OCI-LY7 (cell line): ENCODE data around the gene CDK18. TPM values are rescaled to one million over a fixed set of nuclear protein-coding genes. Genes with fewer than 3 reads are reported as not detected.

Experiments
- BruUV-seq: library from RNA; stranded (reverse); fragments of 400-500 nt; replicated peaks from 2 replicates; lab custom pipeline; 2021; lab: Mats Ljungman, UMichigan
- CTCF ChIA-PET: fragments of 300-600 bp; sonication (Branson Sonifier 250); formaldehyde crosslinking; loops from one replicate; lab custom pipeline; 2022; ENCODE audit warnings: antibody characterized with exemption; ENCODE audit not compliant: unreplicated experiment; lab: Charles Lee
- POLR2A ChIA-PET: fragments of 300-600 bp; sonication (Branson Sonifier 250); formaldehyde crosslinking; loops from one replicate; lab custom pipeline; 2022; ENCODE audit warnings: antibody characterized with exemption; lab: Charles Lee
- DNase-seq: peaks from one replicate; pipeline ENCODE4 v3.0.0-alpha.2; 2015; ENCODE audit warnings: low spot score
- H2AFZ ChIP-seq: fragments of 200-600 bp; sonication (generic), shearing (Covaris generic); 2 replicates; pipeline ENCODE4 v1.6.1; 2014; ENCODE audit warnings: mild to moderate bottlenecking, antibody characterized with exemption, low read length, moderate library complexity
- H3K27ac ChIP-seq: fragments of 200-600 bp; sonication (generic); 2 replicates; pipeline ENCODE4 v1.5.1; 2014; ENCODE audit warnings: mixed run types, low read depth, mild to moderate bottlenecking, moderate library complexity, low read length, inconsistent platforms; ENCODE audit not compliant: poor library complexity, severe bottlenecking
- H3K36me3 ChIP-seq: fragments of 200-600 bp; sonication (generic); 2 replicates; pipeline ENCODE4 v1.6.1; 2014; ENCODE audit warnings: mild to moderate bottlenecking, antibody characterized with exemption, low read length, moderate library complexity, mixed read lengths; ENCODE audit not compliant: insufficient read depth
- H3K4me1 ChIP-seq: fragments of 200-600 bp; sonication (generic); 2 replicates; pipeline ENCODE4 v1.5.1; 2014; ENCODE audit warnings: mild to moderate bottlenecking, low read length; ENCODE audit not compliant: insufficient read depth, poor library complexity, severe bottlenecking
- H3K4me2 ChIP-seq: fragments of 200-600 bp; sonication (generic); 2 replicates; pipeline ENCODE4 v1.6.1; 2014; ENCODE audit warnings: mild to moderate bottlenecking, low read length
- H3K4me3 ChIP-seq: fragments of 200-600 bp; sonication (generic); 2 replicates; pipeline ENCODE4 v1.5.1; 2014; ENCODE audit warnings: mild to moderate bottlenecking, low read depth, low read length; ENCODE audit not compliant: poor library complexity, severe bottlenecking
- H3K79me2 ChIP-seq: fragments of 200-600 bp; sonication (generic); 2 replicates; pipeline ENCODE4 v1.6.1; 2016; ENCODE audit warnings: low read depth, mild to moderate bottlenecking, low read length, moderate library complexity, mixed read lengths; ENCODE audit not compliant: insufficient read depth
- H3K9me2 ChIP-seq: fragments of 200-600 bp; sonication (generic); 2 replicates; pipeline ENCODE4 v1.6.1; 2016; ENCODE audit warnings: mild to moderate bottlenecking, low read length, mixed read lengths; ENCODE audit not compliant: insufficient read depth
- H3K9me3 ChIP-seq: fragments of 200-600 bp; sonication (generic); 2 replicates; pipeline ENCODE4 v1.6.1; 2014; ENCODE audit warnings: mild to moderate bottlenecking, mixed run types, low read length, mixed read lengths
- H4K20me1 ChIP-seq: fragments of 200-600 bp; sonication (generic); 2 replicates; pipeline ENCODE4 v1.6.1; 2014; ENCODE audit warnings: mild to moderate bottlenecking, antibody characterized with exemption, low read length, moderate library complexity, mixed read lengths; ENCODE audit not compliant: insufficient read depth
- EZH2phosphoT487 ChIP-seq: fragments of 200-600 bp; sonication (generic); IDR thresholded peaks from 2 replicates; pipeline ENCODE4 v1.6.1; 2018; ENCODE audit warnings: low read depth, borderline replicate concordance, mild to moderate bottlenecking, mixed run types, antibody characterized with exemption, low read length, moderate library complexity, mixed read lengths
- intact Hi-C: fragments of 100-400 bp; cut with micrococcal nuclease; formaldehyde crosslinking; loops from one replicate; pipeline ENCODE4 v1.10.0; 2022; ENCODE audit not compliant: unreplicated experiment
- total RNA-seq, 2 experiments: library from RNA; depleted of rRNA in 1 of 2; stranded (reverse); fragments of >200 nt in 1 of 2; shearing (Covaris generic) in 1 of 2; gene quantifications; 2 replicates each; pipeline ENCODE4 v1.2.3, GENCODE V29; 2014 to 2022
- TF ChIP-seq, protein P1 (sequence below): fragments of 200-600 bp; sonication (generic); conservative IDR thresholded peaks from 2 replicates; pipeline ENCODE4 v1.5.1; 2014; ENCODE audit warnings: mild to moderate bottlenecking, antibody characterized with exemption, low read length, moderate library complexity, mixed read lengths

Gene CDK18
- total RNA-seq, 2 experiments from 2014 or later, result 10.1 to 21.2 TPM

DNA sequence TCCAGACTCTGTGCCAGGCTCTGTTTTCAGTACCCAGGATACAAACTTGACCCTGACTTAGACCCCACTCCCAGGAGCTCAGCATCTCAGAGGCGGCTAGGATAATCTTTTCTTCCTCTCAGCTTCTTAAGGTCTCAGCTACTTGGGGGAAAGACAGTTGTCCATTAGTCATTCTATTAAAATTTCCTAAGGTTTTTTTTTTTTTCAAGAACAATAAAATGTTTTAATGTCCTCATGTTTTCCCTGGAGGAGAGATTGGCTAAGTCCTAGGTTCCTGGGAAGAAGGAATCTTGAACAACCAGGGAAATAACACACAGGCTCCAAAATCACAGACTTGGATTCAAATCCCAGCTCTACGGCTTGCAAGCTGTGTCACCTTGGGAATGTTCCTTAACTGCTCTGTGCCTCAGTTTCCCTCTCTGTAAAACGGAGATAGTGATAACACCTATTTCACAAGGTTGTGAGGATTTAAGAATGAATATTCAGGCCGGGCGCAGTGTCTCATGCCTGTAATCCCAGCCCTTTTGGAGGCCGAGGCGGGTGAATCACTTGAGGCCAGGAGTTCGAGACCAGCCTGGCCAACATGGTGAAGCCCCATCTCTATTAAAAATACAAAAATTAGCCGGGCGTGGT lies 33.0 kb downstream of the CDK18 start:
- POLR2A ChIA-PET, result interaction anchor here (0.6 kb wide), 1 partner anchor 536 kb away, joined by 3 read pairs; no protein-coding TSS in a partner anchor

DNA sequence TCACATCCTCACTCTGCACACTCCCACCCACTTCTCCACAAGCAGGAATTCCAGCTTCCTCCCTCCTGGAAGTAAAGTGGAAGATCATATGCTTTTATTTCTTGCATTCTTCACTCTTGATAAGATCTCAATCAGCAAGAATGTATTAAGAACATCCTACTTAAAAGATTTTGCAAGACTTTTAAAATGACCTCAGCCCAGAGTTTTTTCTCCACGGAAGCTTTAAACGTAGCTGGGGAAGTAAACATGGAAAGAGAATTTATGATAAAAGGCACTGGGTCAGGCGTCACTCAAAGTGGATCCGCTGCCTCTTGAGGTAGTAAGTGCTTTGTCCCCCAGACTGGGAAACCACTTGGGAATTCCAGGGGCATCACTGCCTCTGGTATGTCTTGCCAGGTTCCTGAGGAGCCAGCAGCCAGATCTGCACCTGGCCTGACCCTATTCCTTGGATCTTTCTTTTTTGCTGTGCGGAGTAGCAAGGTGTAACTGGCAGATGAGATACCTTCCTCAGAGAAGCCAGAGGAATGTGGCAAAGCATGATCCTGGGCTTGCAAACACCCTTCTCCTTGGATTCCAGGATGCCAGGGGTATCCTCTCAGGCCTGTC lies 33.9 kb downstream of the CDK18 start:
- no peak for DNase-seq
- H3K79me2 ChIP-seq, result no peaks in the 10 kb centered on the region
- H2AFZ ChIP-seq, result no peak overlapping the region
- H3K4me1 ChIP-seq, result peaks cover 5% of the 10 kb centered on the region
- H3K36me3 ChIP-seq, result no peaks in the 10 kb centered on the region
- no peaks in the 10 kb centered on the region for H4K20me1 ChIP-seq
- CTCF ChIA-PET, result interaction anchor here (0.5 kb wide), 1 partner anchor 11 kb away, joined by 4 read pairs; no protein-coding TSS in a partner anchor
- intact Hi-C loops, result no loop called here
- no peak overlapping the region for H3K4me2 ChIP-seq
- no peaks in the 10 kb centered on the region for H3K9me2 ChIP-seq
- no peak overlapping the region for H3K4me3 ChIP-seq
- no peak overlapping the region for H3K27ac ChIP-seq
- POLR2A ChIA-PET, result no interaction called here
- TF ChIP-seq, protein P1, sequence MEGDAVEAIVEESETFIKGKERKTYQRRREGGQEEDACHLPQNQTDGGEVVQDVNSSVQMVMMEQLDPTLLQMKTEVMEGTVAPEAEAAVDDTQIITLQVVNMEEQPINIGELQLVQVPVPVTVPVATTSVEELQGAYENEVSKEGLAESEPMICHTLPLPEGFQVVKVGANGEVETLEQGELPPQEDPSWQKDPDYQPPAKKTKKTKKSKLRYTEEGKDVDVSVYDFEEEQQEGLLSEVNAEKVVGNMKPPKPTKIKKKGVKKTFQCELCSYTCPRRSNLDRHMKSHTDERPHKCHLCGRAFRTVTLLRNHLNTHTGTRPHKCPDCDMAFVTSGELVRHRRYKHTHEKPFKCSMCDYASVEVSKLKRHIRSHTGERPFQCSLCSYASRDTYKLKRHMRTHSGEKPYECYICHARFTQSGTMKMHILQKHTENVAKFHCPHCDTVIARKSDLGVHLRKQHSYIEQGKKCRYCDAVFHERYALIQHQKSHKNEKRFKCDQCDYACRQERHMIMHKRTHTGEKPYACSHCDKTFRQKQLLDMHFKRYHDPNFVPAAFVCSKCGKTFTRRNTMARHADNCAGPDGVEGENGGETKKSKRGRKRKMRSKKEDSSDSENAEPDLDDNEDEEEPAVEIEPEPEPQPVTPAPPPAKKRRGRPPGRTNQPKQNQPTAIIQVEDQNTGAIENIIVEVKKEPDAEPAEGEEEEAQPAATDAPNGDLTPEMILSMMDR, result no peak
- no peak for TF ChIP-seq EZH2phosphoT487
- no TSS peak for BruUV-seq
- no peaks in the 10 kb centered on the region for H3K9me3 ChIP-seq

More for the DNA sequence above, 33.0 kb downstream of the CDK18 start:
- no peak overlapping the region for H2AFZ ChIP-seq
- H3K27ac ChIP-seq, result no peak overlapping the region
- CTCF ChIA-PET, result interaction anchor here (0.5 kb wide), 1 partner anchor 12 kb away, joined by 4 read pairs; no protein-coding TSS in a partner anchor
- TF ChIP-seq EZH2phosphoT487, result no peak
- H4K20me1 ChIP-seq, result no peaks in the 10 kb centered on the region
- DNase-seq, result no peak
- H3K36me3 ChIP-seq, result no peaks in the 10 kb centered on the region
- BruUV-seq, result no TSS peak
- no peaks in the 10 kb centered on the region for H3K9me2 ChIP-seq
- peaks cover 5% of the 10 kb centered on the region for H3K4me1 ChIP-seq
- H3K79me2 ChIP-seq, result no peaks in the 10 kb centered on the region
- H3K9me3 ChIP-seq, result no peaks in the 10 kb centered on the region
- no peak overlapping the region for H3K4me2 ChIP-seq
- intact Hi-C loops, result no loop called here
- H3K4me3 ChIP-seq, result no peak overlapping the region

DNA sequence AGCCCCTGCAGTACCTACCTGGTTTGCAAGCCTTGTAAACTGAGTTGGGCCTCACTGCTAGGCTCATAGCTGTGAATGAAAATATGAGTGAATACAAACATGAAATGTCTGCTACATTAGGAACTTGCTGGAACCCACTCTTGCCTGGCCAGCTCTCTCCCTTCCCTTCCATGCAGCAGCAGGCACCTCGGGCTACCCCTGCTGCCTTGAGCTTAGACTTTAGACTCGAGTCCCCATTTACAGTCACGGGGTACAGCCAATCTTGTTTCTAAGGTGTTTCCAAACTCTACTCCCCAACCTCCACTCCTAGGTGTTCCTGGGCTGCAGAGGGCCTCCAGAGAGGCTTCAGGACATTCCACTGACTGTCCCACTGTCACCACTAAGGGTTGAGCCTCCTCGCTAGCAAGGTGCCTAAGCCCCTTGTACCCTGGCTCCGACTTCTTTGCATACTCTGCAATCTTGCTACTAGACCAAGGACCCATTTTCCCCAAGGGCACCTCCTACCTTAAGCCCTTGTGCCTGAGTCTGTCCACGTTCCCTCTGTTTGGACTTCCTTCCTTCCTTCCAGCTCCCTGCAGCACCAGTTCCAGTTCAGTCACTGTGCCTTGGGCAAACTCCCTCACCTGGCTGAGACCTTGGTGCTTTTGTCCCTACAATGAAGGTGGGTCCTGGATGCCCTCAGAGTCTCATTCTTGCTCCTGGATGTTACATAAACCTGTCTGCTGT lies 36.9 kb downstream of the CDK18 start:
- H3K79me2 ChIP-seq, result no peaks in the 10 kb centered on the region
- no peak for TF ChIP-seq EZH2phosphoT487
- TF ChIP-seq, protein P1, result no peak
- ChIA-PET POLR2A (no interaction called here), CTCF (no interaction called here)
- H3K9me2 ChIP-seq, result no peaks in the 10 kb centered on the region
- BruUV-seq, result no TSS peak
- intact Hi-C loops, result no loop called here
- no peak overlapping the region for H2AFZ ChIP-seq
- no peaks in the 10 kb centered on the region for H3K36me3 ChIP-seq
- no peak overlapping the region for H3K4me3 ChIP-seq
- H3K27ac ChIP-seq, result no peak overlapping the region
- H3K9me3 ChIP-seq, result no peaks in the 10 kb centered on the region
- no peaks in the 10 kb centered on the region for H4K20me1 ChIP-seq
- peaks cover 5% of the 10 kb centered on the region for H3K4me1 ChIP-seq
- no peak overlapping the region for H3K4me2 ChIP-seq
- no peak for DNase-seq
